Activated T-cell treated with anti-CD3 and anti-CD28 coated beads for 48 hours (primary cell): ENCODE data around the gene HSD17B1.
"Not testable (repeated sequence)": the region's sequence is repeated elsewhere in the genome, so short reads cannot be mapped to it uniquely, and the experiment has no call there.

Experiments
- DNase-seq: peaks from one replicate; pipeline ENCODE4 v3.0.0-alpha.2; 2020; ENCODE audit warnings: low read depth

Gene HSD17B1

GRCh38 chr17:42547698-42548069 lies 5.0 kb upstream of the HSD17B1 start:
- DNase-seq, result no peak

- DNase-seq, result peak; percentile 74
Measured at GRCh38 chr17:42548070-42548837, 4.5 kb upstream of the HSD17B1 start.

GRCh38 chr17:42548993-42549755 lies 3.5 kb upstream of the HSD17B1 start:
- no peak for DNase-seq

- no peak for DNase-seq
Measured at GRCh38 chr17:42553161-42553818, 567 bp downstream of the HSD17B1 start.

- DNase-seq, result no peak
Measured at GRCh38 chr17:42553866-42554249, 1.1 kb downstream of the HSD17B1 start.

GRCh38 chr17:42554250-42555121 lies 1.8 kb downstream of the HSD17B1 start:
- DNase-seq, result peak; percentile 80

GRCh38 chr17:42555122-42555622 lies 2.4 kb downstream of the HSD17B1 start:
- DNase-seq, result no peak

- not testable (repeated sequence) for DNase-seq
Measured at GRCh38 chr17:42555961-42556617, 3.4 kb downstream of the HSD17B1 start.

GRCh38 chr17:42559075-42559474 lies 6.4 kb downstream of the HSD17B1 start:
- DNase-seq, result no peak

- DNase-seq, result no peak
Measured at GRCh38 chr17:42560246-42560645, 7.5 kb downstream of the HSD17B1 start.

- peak; percentile 89 for DNase-seq
Measured at GRCh38 chr17:42561897-42562387, 9.2 kb downstream of the HSD17B1 start, which contains the start of gene COASY. Gene COASY (plus strand): TSS chr17:42562148. CDS start chr17:42562623, 475 bp downstream.

- no peak for DNase-seq
Measured at GRCh38 chr17:42562388-42563142, 9.8 kb downstream of the HSD17B1 start.

GRCh38 chr17:42563143-42563509 lies 10.4 kb downstream of the HSD17B1 start:
- DNase-seq, result no peak

- DNase-seq, result no peak
Measured at GRCh38 chr17:42563543-42563942, 10.8 kb downstream of the HSD17B1 start.

GRCh38 chr17:42563950-42564349 lies 11.2 kb downstream of the HSD17B1 start:
- no peak for DNase-seq

- no peak for DNase-seq
Measured at GRCh38 chr17:42564815-42565522, 12.2 kb downstream of the HSD17B1 start.

GRCh38 chr17:42565523-42566214 lies 12.9 kb downstream of the HSD17B1 start:
- DNase-seq, result no peak

- DNase-seq, result no peak
Measured at GRCh38 chr17:42566215-42566882, 13.6 kb downstream of the HSD17B1 start.
